Subcutaneous adipose tissue (tissue), 4 donors: ENCODE results near the gene SYT5. TPM values are rescaled to one million over a fixed set of nuclear protein-coding genes. Genes with fewer than 3 reads are reported as not detected.

ENCODE experiments used
- CTCF ChIP-seq: fragments of 450-650 bp; IDR thresholded peaks from one replicate; pipeline ENCODE4 v1.5.1; 2016; ENCODE audit warnings: low read depth, mild to moderate bottlenecking, control low read depth, antibody characterized with exemption, moderate library complexity
- total RNA-seq, 4 donors: library from RNA; depleted of rRNA; stranded (reverse); fragments of >200 nt; gene quantifications; one replicate each; pipeline ENCODE4 v1.1.0, GENCODE V29; 2016

SYT5 gene
- not detected for total RNA-seq

- TF ChIP-seq CTCF, result no peak
Observed at GRCh38 chr19:55179606-55180484, at the start of gene SYT5. Gene SYT5, minus strand, starts transcription at chr19:55180289. Its CDS starts 1,248 bp downstream, at chr19:55179041.

GRCh38 chr19:55229789-55230182 is 49.7 kb upstream of the SYT5 start:
- TF ChIP-seq CTCF, result no peak

DNA sequence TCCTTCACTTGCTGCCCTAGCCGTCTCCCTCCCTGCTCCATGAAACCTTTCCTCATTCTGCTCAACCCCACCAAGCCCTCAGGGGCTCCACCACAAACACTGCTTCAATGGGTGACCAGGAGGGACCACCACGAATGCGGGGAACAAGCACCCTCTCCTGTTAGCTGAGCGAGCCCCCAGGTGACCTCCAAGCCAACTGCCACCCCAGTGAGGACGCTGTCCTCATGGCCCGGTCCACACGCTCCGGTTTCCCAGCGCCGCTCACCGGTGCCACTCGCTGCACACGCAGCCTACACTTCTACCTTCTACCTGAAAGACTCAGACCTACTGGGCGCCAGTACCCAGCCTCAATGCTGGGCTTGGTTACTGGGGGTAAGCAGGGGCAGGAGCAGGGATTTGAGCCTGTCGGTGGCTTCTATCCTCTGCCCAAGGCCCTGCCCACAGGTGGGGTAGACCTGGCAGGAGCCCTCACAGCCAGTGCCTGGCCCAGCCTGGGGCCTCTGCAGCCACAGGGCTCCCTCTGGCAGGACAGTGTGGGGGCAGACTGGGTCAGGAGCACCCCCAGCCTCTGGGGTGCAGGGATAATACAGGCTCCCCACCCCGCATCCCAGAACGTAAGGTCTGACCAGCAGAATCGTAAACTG is 49.2 kb upstream of the SYT5 start:
- TF ChIP-seq CTCF, result no peak

DNA sequence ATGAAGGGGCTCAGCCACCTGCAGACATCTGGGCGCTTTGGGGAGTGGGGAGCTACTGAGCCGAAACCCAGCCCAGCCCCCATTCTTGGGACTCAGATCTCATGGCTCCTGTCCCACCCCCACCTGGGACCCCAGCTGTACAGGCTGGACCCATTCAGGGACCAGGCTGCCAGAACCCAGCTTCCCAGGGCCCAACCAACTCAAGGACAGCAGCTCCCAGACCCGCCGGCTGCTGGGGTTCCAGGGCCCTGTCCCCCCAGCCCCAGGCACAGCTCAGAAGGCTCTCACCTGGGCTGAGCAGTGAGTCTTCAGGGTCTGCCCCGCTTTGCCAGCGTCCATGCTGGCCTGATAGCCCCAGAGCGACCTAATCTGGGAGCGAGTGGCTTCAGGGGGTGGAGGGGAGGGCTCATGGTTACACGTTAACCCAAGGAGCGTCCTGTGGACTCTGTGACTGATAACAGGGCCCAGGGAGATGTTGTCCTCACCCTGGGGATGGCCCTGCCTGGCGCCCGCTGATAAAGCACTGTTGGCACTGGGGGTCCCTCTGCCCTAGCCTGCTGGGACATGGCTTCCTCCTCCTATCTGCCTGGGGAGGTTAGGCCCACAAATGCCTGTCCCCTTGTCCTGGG is 48.4 kb upstream of the SYT5 start, which contains the start of gene TMEM86B:
Gene TMEM86B (minus strand): TSS at position 361 of the 629 bp plus-strand sequence. CDS start 22 bp downstream, at position 339.
- TF ChIP-seq CTCF, result no peak

GRCh38 chr19:55228015-55228391 is 47.9 kb upstream of the SYT5 start:
- TF ChIP-seq CTCF, result no peak

- no peak for TF ChIP-seq CTCF
Observed at GRCh38 chr19:55227241-55228014, 47.3 kb upstream of the SYT5 start.
